BLaER1 treated with 17β-estradiol and CSF1 and Interleukin-3, amounts not matched to agents 10 nM and 100 nM (cell line): Measurements from ENCODE around the gene GJA1.

Experiments
- H3K27ac ChIP-seq, 11 experiments: shearing (Covaris generic); formaldehyde crosslinking; 2 replicates each; pipeline ENCODE4 v1.8.1; 2022
- H3K27me3 ChIP-seq, 11 experiments: shearing (Covaris generic); formaldehyde crosslinking; 2 replicates each; pipeline ENCODE4 v1.8.1; 2022
- H3K36me3 ChIP-seq, 11 experiments: shearing (Covaris generic); formaldehyde crosslinking; 2 replicates each; pipeline ENCODE4 v1.8.1; 2022
- H3K4me1 ChIP-seq, 10 experiments: shearing (Covaris generic); formaldehyde crosslinking; 2 replicates each; pipeline ENCODE4 v1.8.1; 2022
- H3K4me2 ChIP-seq, 11 experiments: shearing (Covaris generic); formaldehyde crosslinking; 2 replicates each; pipeline ENCODE4 v1.8.1; 2022
- H3K4me3 ChIP-seq, 10 experiments: shearing (Covaris generic); formaldehyde crosslinking; 2 replicates each; pipeline ENCODE4 v1.8.1; 2022
- H3K9ac ChIP-seq, 11 experiments: shearing (Covaris generic); formaldehyde crosslinking; 2 replicates each; pipeline ENCODE4 v1.8.1; 2022
- H3K9me3 ChIP-seq, 11 experiments: shearing (Covaris generic); formaldehyde crosslinking; replicated peaks in 1 of 11; 2 replicates each; pipeline ENCODE4 v1.8.1; 2022
- H4K20me1 ChIP-seq, 11 experiments: shearing (Covaris generic); formaldehyde crosslinking; 2 replicates each; pipeline ENCODE4 v1.8.1; 2022
- Cebpa-rat ChIP-seq, 11 experiments: shearing (Covaris generic); IDR thresholded peaks; 2 replicates each; pipeline ENCODE4 v1.8.1; 2022

GJA1 gene

DNA sequence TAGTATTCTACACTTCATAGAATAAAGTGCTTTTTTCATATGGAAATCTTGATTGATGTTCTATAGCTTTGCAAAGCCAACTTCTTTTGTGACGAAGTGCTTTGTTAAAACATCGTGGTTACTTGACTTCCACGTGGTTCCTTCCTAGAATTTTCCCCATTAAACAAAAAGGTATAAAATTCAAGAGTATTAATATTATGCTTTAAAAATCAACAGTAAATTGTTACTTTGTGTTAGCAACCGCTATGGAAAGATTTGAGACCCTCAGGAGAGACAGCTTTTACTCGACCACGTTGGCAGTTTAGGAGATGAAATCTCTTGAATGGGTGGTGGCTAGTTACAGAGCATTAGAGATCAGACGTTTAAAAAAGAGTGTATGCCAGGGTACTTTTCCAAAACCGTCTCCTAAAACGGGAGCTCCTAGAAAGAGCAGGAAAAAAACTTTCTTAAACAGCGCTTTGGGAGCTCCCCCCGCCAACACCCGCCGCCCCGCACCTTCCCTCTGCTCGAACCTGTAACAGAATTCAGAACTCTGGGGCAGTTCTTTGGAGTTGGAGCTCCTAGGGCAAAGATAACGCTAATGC is 920 bp downstream of the GJA1 start:
- Histone ChIP-seq H4K20me1 (peaks cover 0 to 20% (median 7%) of the 10 kb centered on the region in 11 experiments; a peak in 7 of 22 replicates), H3K4me1 (peaks cover 17 to 49% (median 43%) of the 10 kb centered on the region in 10 experiments), H3K4me3 (peak overlapping the region; percentile 59 to 83 (median 78)), H3K27me3 (no peaks in the 10 kb centered on the region; a peak in 2 of 22 replicates), H3K36me3 (no peaks in the 10 kb centered on the region), H3K4me2 (peak overlapping the region; percentile 77 to 100 (median 85)), H3K9ac (peak overlapping the region; percentile 72 to 93 (median 83)), H3K9me3 (no peaks in the 10 kb centered on the region), H3K27ac (peak overlapping the region in 9 of 11 experiments; percentile 64 to 88 (median 83); a peak in 19 of 22 replicates)
- TF ChIP-seq Cebpa-rat (IDR thresholded peaks at IDR 0.05), result no peak

DNA sequence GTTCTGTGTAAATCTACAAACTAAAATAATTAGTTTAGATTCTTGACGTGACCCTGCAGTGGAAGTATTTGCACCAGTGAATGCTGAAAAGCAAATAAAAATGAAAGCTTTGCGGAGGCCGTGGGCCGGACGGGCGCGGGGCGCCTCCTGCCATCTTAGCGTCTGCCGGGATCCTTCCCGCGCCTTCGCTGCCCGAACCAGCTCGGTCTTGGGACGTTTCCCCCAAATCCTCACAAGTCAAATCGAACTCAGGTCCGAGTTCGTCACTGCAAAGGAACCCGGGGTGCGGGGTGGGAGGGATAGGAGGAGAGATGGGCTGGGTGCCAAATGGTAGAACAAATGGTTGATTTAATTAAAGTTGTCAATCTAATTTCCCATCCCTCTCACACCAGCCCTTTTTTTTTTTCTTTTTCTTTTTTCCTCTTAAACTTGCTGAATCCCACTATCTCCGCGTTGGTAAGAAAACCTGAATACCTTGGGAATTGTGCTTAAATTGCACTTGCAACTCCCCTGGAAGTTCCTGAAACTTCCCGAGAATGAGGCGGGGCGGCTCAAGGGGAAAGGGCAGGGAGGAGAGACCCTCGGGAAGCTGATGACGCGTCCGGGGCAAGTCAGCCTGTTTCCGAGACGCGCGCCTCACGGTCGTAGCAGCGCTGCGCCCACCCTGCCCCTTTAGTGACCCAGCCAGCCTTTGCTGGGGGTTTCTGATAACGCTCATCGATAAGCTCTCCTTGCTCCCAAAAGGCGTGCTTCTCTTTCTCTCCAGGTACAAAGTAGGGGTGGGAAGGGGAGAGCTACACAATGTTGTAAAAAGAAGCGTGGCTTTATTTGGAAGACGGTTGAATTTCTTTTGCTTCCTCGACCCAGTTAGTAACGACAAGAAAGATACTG is 1.8 kb downstream of the GJA1 start:
- Histone ChIP-seq H3K27ac (peak overlapping the region in 10 of 11 experiments; percentile 55 to 88 (median 82); a peak in 19 of 22 replicates), H3K4me3 (peak overlapping the region; percentile 59 to 83 (median 78)), H3K36me3 (no peaks in the 10 kb centered on the region), H3K9ac (peak overlapping the region; percentile 72 to 93 (median 83)), H3K27me3 (no peaks in the 10 kb centered on the region; a peak in 2 of 22 replicates), H4K20me1 (peaks cover 0 to 28% (median 7%) of the 10 kb centered on the region in 11 experiments; a peak in 7 of 22 replicates), H3K4me1 (peaks cover 18 to 57% (median 51%) of the 10 kb centered on the region in 10 experiments), H3K4me2 (peak overlapping the region; percentile 77 to 100 (median 85)), H3K9me3 (no peaks in the 10 kb centered on the region)
- no peak for TF ChIP-seq Cebpa-rat (IDR thresholded peaks at IDR 0.05)

DNA sequence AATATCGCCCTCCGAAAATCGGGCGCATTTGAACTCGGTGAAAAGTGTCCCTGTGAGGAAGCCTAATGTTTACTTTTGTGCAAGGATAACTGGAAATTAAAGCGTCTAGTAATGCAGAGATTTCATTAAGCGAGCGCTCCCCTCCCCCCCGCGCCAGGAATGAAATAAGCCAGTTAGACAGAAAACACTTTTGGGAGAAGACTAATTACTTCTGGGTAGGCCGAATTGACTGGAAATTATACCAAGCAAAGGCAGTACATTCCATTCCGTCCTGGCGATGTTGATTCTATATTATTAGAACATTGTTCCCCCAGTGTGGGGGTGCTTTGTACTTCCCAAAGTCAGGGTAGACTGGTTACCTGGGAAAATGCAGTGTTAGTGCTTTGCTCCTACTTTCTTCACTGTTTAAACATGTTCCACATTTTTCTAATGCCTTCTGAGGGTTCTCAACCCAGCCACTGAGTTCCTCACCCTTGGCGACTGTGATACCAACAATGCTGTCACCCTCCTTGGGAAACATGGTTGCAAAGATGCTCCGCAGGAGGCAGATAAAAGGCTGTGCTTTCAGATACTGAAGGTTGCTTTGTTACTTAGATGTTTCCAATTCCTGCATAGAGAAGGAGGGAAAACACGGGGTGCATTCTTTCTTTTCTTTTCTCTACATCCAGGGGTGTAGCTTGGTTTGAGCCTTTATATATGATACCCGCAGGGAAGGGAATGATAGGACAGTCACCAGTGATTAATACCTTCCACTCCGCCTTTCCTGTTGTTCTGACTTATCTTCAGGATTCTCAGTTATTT is 2.6 kb downstream of the GJA1 start:
- H3K4me3 ChIP-seq, result peak overlapping the region; percentile 59 to 83 (median 78)
- no peaks in the 10 kb centered on the region; a peak in 2 of 22 replicates for H3K27me3 ChIP-seq
- TF ChIP-seq Cebpa-rat (IDR thresholded peaks at IDR 0.05), result no peak
- H3K4me1 ChIP-seq, result peaks cover 18 to 66% (median 59%) of the 10 kb centered on the region in 10 experiments
- H4K20me1 ChIP-seq, result peaks cover 0 to 36% (median 7%) of the 10 kb centered on the region in 11 experiments; a peak in 7 of 22 replicates
- no peaks in the 10 kb centered on the region; a peak in 2 of 22 replicates for H3K36me3 ChIP-seq
- H3K27ac ChIP-seq, result peak overlapping the region in 10 of 11 experiments; percentile 55 to 88 (median 82); a peak in 19 of 22 replicates
- H3K4me2 ChIP-seq, result peak overlapping the region; percentile 77 to 100 (median 85)
- H3K9me3 ChIP-seq, result no peaks in the 10 kb centered on the region
- peak overlapping the region; percentile 72 to 93 (median 83); a peak in 21 of 22 replicates for H3K9ac ChIP-seq

DNA sequence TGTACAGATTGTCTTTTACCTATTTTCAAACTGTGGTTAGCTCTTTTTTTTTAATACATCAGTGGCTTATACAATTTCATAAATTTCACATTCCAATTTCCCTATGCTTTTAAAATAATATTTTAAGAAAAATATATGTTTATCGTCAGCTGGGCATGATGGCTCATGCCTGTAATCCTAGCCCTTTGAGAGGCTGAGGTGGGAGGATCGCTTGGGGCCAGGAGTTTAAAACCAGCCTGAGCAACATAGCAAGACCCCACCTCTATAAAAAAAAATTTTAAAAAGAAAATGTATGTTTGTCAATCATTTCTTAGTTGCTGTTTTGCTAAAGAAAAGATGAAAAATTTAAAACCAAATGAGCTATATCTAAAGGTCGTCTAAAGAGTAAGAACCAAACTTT is 3.4 kb downstream of the GJA1 start:
- Histone ChIP-seq H3K4me1 (peaks cover 22 to 74% (median 66%) of the 10 kb centered on the region in 10 experiments), H3K4me2 (peak overlapping the region in 10 of 11 experiments; percentile 46 to 94 (median 80); a peak in 19 of 22 replicates), H3K36me3 (no peaks in the 10 kb centered on the region; a peak in 2 of 22 replicates), H3K9me3 (no peaks in the 10 kb centered on the region), H4K20me1 (peaks cover 0 to 43% (median 7%) of the 10 kb centered on the region in 11 experiments; a peak in 7 of 22 replicates), H3K4me3 (peak overlapping the region in 4 of 10 experiments; percentile 18 to 81 (median 80); a peak in 5 of 20 replicates), H3K9ac (peak overlapping the region in 4 of 11 experiments; percentile 29 to 93 (median 58); a peak in 5 of 22 replicates), H3K27me3 (no peaks in the 10 kb centered on the region; a peak in 2 of 22 replicates), H3K27ac (peak overlapping the region in 4 of 11 experiments; percentile 37 to 88 (median 80); a peak in 3 of 22 replicates)
- no peak for TF ChIP-seq Cebpa-rat (IDR thresholded peaks at IDR 0.05)

DNA sequence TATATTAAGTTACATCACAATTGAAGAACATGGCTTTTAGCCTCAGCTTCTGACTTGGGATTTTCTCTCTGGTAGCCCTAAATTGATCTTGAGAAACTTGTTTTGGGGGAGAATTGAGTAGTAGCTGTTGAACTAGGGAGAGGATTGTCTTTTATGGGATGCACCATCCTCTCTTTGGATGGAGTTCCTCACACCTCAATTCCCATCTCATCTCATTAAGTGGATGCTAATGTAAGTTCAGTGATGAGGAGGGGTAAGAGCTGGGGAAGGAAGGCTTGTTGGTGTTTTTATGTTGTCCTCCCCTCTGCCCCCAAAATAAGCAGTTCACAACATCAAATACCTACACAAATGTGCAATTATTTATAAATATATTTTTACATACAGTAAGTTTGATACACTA is 4.0 kb downstream of the GJA1 start:
- H4K20me1 ChIP-seq, result peaks cover 0 to 49% (median 7%) of the 10 kb centered on the region in 11 experiments; a peak in 7 of 22 replicates
- TF ChIP-seq Cebpa-rat (IDR thresholded peaks at IDR 0.05), result no peak
- peak overlapping the region; percentile 44 to 94 (median 80); a peak in 21 of 22 replicates for H3K4me2 ChIP-seq
- H3K27me3 ChIP-seq, result no peaks in the 10 kb centered on the region; a peak in 2 of 22 replicates
- no peaks in the 10 kb centered on the region for H3K9me3 ChIP-seq
- peak overlapping the region in 6 of 11 experiments; percentile 1 to 39 (median 20); a peak in 5 of 22 replicates for H3K27ac ChIP-seq
- H3K4me3 ChIP-seq, result peak overlapping the region in 4 of 10 experiments; percentile 18 to 81 (median 80); a peak in 4 of 20 replicates
- H3K36me3 ChIP-seq, result no peaks in the 10 kb centered on the region; a peak in 2 of 22 replicates
- H3K4me1 ChIP-seq, result peaks cover 28 to 75% (median 69%) of the 10 kb centered on the region in 10 experiments
- peak overlapping the region in 4 of 11 experiments; percentile 29 to 93 (median 58); a peak in 7 of 22 replicates for H3K9ac ChIP-seq

DNA sequence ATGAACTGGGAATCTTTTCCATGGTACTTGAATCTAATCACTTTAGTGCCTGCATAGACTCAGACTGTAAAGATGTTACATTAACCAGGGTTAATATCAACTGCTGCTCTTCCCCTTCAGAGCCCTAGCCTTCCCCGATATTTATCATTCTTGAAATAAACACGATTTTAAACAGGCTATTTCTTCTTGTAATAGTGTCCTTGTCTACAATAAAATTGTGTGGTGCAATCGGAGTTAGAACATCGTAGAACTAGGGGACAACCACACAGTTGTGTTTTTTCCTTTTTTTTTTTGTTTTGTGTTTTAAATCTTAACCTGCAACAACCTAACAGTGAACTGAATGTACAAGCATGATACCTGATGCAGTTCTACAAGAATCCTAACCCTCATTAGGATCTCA is 4.5 kb downstream of the GJA1 start:
- Histone ChIP-seq H4K20me1 (peaks cover 0 to 54% (median 10%) of the 10 kb centered on the region in 11 experiments; a peak in 7 of 22 replicates), H3K9me3 (no peaks in the 10 kb centered on the region), H3K9ac (peak overlapping the region in 7 of 11 experiments; percentile 20 to 93 (median 36); a peak in 11 of 22 replicates), H3K27me3 (no peaks in the 10 kb centered on the region; a peak in 2 of 22 replicates), H3K4me1 (peaks cover 31 to 77% (median 68%) of the 10 kb centered on the region in 10 experiments), H3K4me3 (peak overlapping the region in 3 of 10 experiments; percentile 19 to 81 (median 78); a peak in 3 of 20 replicates), H3K4me2 (peak overlapping the region; percentile 44 to 94 (median 80); a peak in 21 of 22 replicates), H3K27ac (peak overlapping the region in 7 of 11 experiments; percentile 1 to 39 (median 23); a peak in 5 of 22 replicates), H3K36me3 (peaks cover 0 to 4% (median 0%) of the 10 kb centered on the region in 11 experiments; a peak in 4 of 22 replicates)
- TF ChIP-seq Cebpa-rat (IDR thresholded peaks at IDR 0.05), result no peak

DNA sequence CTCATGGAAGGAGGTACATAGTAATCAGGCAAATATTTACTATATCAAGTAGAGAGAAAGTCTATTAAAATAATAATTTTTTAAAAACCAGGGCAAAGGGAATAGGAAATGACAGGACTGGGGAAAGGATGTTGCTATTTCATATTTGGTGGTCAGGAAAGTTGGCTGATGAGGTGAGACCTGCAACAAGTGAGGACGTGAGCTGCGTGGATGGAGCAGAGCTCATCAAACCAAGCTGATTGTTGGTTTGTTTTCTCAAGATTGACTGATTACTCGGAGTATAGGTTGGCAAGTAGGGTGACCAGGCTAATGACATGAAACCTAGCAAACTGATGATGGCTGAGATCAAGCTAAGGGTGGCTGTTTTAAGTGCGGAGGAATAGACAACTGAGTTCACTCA is 6.0 kb downstream of the GJA1 start:
- H3K27me3 ChIP-seq, result no peaks in the 10 kb centered on the region; a peak in 2 of 22 replicates
- peaks cover 31 to 79% (median 66%) of the 10 kb centered on the region in 10 experiments for H3K4me1 ChIP-seq
- H4K20me1 ChIP-seq, result peaks cover 0 to 63% (median 12%) of the 10 kb centered on the region in 11 experiments; a peak in 7 of 22 replicates
- H3K27ac ChIP-seq, result no peak overlapping the region
- peaks cover 0 to 18% (median 8%) of the 10 kb centered on the region in 11 experiments; a peak in 16 of 22 replicates for H3K36me3 ChIP-seq
- H3K9me3 ChIP-seq, result no peaks in the 10 kb centered on the region
- H3K9ac ChIP-seq, result peak overlapping the region in 3 of 11 experiments; percentile 3 to 39 (median 26); a peak in 2 of 22 replicates
- H3K4me3 ChIP-seq, result peak overlapping the region in 3 of 10 experiments; percentile 3 to 26 (median 23); a peak in 3 of 20 replicates
- peak overlapping the region; percentile 16 to 94 (median 77); a peak in 21 of 22 replicates for H3K4me2 ChIP-seq
- no peak for TF ChIP-seq Cebpa-rat (IDR thresholded peaks at IDR 0.05)
